Measurements from ENCODE around the gene CD52. TPM values are rescaled to one million over a fixed set of nuclear protein-coding genes. Genes with fewer than 3 reads are reported as not detected.

The CD52 gene
- total and polyA plus RNA-seq, 4 donors: 6.8 to 600 (median 320) TPM

DNA sequence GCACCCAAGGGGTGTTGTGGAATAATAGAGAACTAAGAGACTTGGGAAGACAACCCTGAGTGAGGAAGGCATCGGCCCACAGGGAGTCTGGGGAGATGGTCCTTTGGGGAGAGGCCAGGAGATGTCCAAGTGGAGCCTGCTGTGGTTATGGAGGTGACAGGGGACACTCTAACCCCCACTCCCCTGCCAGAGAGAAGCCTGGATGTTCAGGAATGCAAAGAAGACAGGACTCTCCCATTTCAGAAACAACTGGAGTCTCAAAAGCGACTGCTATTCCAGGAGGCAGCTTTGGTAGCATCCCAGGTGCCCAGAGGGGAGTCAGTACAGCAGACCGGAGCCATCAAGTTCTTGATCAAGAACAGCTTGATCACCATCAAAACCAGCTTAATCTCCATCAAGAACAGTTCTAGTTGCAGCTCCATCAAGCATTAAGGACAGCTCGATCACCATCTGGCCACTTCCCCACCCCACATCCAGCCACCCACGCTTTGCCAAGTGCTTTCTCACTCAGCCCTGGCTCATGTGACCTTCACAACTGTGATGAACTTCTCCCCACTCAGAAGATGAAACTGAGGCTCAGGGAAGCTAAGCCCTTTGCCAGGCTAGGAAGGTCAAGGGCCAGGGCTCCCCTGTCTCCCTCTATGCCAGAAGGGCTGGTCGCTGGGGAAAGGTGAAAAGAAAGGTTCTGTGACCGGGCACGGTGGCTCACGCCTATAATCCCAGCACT lies 743 bp downstream of the CD52 start:
- WGBS, 2 donors: 48 to 69% methylated on average over 9 of the region's 9 CpGs
- Histone ChIP-seq H3K9ac (ENCODE audit: insufficient read depth in 1 of 2, low read length in 2 of 2) (no peak overlapping the region), H3K4me3 (no peak overlapping the region), H3K36me3 (ENCODE audit: control insufficient read depth in 4 of 4, insufficient read depth in 4 of 4, low read length in 4 of 4) (no peaks in the 10 kb centered on the region), H3K27me3 (ENCODE audit: control insufficient read depth in 3 of 3, insufficient read depth in 3 of 3, low read length in 2 of 3) (peaks cover 0 to 2% (median 0%) of the 10 kb centered on the region in 3 donors), H3K27ac (ENCODE audit: low read depth in 1 of 2, low read length in 1 of 2) (peak overlapping the region in 1 of 2 donors; percentile 46), H3K9me3 (ENCODE audit: control insufficient read depth in 4 of 4, insufficient read depth in 3 of 4, low read length in 3 of 4) (no peaks in the 10 kb centered on the region), H3K4me1 (ENCODE audit: control insufficient read depth in 5 of 5, insufficient read depth in 5 of 5, low read length in 5 of 5) (peaks cover 0 to 5% (median 0%) of the 10 kb centered on the region in 5 donors)
- ATAC-seq (ENCODE audit: insufficient read depth, low FRiP score): no peak
- TF ChIP-seq, protein P1, sequence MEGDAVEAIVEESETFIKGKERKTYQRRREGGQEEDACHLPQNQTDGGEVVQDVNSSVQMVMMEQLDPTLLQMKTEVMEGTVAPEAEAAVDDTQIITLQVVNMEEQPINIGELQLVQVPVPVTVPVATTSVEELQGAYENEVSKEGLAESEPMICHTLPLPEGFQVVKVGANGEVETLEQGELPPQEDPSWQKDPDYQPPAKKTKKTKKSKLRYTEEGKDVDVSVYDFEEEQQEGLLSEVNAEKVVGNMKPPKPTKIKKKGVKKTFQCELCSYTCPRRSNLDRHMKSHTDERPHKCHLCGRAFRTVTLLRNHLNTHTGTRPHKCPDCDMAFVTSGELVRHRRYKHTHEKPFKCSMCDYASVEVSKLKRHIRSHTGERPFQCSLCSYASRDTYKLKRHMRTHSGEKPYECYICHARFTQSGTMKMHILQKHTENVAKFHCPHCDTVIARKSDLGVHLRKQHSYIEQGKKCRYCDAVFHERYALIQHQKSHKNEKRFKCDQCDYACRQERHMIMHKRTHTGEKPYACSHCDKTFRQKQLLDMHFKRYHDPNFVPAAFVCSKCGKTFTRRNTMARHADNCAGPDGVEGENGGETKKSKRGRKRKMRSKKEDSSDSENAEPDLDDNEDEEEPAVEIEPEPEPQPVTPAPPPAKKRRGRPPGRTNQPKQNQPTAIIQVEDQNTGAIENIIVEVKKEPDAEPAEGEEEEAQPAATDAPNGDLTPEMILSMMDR (IDR thresholded peaks at IDR 0.05; ENCODE audit: control extremely low read depth, extremely low read depth): no peak
- DNase-seq: no peak

- no peak overlapping the region for H3K9ac ChIP-seq (ENCODE audit: insufficient read depth in 1 of 2, low read length in 2 of 2)
- TF ChIP-seq, protein P1 (IDR thresholded peaks at IDR 0.05; ENCODE audit: control extremely low read depth, extremely low read depth): no peak
- H3K36me3 ChIP-seq (ENCODE audit: control insufficient read depth in 4 of 4, insufficient read depth in 4 of 4, low read length in 4 of 4): no peaks in the 10 kb centered on the region
- no peak for DNase-seq
- ATAC-seq (ENCODE audit: insufficient read depth, low FRiP score): no peak
- 75 to 100% methylated on average over 1 to 2 of the region's 2 CpGs for WGBS, 2 donors
- H3K27me3 ChIP-seq (ENCODE audit: control insufficient read depth in 3 of 3, insufficient read depth in 3 of 3, low read length in 2 of 3): no peaks in the 10 kb centered on the region
- H3K4me1 ChIP-seq (ENCODE audit: control insufficient read depth in 5 of 5, insufficient read depth in 5 of 5, low read length in 5 of 5): peaks cover 0 to 5% (median 0%) of the 10 kb centered on the region in 5 donors
- no peak overlapping the region for H3K4me3 ChIP-seq
- no peaks in the 10 kb centered on the region for H3K9me3 ChIP-seq (ENCODE audit: control insufficient read depth in 4 of 4, insufficient read depth in 3 of 4, low read length in 3 of 4)
- no peak overlapping the region for H3K27ac ChIP-seq (ENCODE audit: low read depth in 1 of 2, low read length in 1 of 2)
These were observed 3.1 kb downstream of the CD52 start for GRCh38 chr1:26320896-26321295.

DNA sequence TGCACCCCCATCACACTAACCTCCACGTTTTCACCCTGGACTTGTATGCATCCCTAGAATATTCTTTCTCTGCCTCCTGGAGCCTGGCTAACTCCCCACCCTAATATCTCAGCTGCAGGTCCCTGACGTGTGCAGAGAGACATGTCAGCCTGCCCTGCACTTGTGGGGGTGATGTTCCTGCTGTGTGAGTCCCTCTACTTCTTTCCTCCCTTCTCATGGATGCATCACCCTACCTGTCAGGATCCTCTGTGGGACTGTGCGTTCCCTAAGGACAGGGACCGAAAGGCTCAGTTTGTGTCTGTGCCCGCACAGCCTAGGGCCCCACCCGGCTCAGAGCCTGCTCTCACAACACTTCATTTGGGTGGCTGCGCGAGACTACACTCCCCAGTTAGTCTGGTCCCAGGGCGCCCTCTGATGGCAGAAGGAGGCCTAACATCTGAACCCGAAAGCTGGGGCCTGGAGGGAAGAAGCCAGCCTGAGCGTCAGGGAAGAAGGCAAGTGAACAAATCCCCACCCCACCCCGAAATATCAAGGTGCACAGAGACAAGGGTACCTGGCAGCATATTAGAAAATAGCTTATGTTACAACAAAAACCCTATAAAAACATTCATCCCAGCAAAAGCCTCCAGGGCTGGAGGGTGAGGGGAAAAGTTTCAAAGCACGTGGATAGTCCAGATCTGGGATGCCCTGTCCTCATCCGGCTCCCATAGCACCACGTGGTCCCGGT lies 3.7 kb downstream of the CD52 start:
- H3K9ac ChIP-seq (ENCODE audit: insufficient read depth in 1 of 2, low read length in 2 of 2): peak overlapping the region in 1 of 2 donors; percentile 40
- H3K36me3 ChIP-seq (ENCODE audit: control insufficient read depth in 4 of 4, insufficient read depth in 4 of 4, low read length in 4 of 4): no peaks in the 10 kb centered on the region
- no peaks in the 10 kb centered on the region for H3K9me3 ChIP-seq (ENCODE audit: control insufficient read depth in 4 of 4, insufficient read depth in 3 of 4, low read length in 3 of 4)
- WGBS, 2 donors: 13 to 17% methylated on average over 16 of the region's 16 CpGs
- no peaks in the 10 kb centered on the region for H3K27me3 ChIP-seq (ENCODE audit: control insufficient read depth in 3 of 3, insufficient read depth in 3 of 3, low read length in 2 of 3)
- H3K4me1 ChIP-seq (ENCODE audit: control insufficient read depth in 5 of 5, insufficient read depth in 5 of 5, low read length in 5 of 5): peaks cover 0 to 5% (median 0%) of the 10 kb centered on the region in 5 donors
- H3K27ac ChIP-seq (ENCODE audit: low read depth in 1 of 2, low read length in 1 of 2): peak overlapping the region in 1 of 2 donors; percentile 6
- ATAC-seq (ENCODE audit: insufficient read depth, low FRiP score) (peak; percentile 85), DNase-seq (peak; percentile 88)
- TF ChIP-seq, protein P1 (IDR thresholded peaks at IDR 0.05; ENCODE audit: control extremely low read depth, extremely low read depth): peak; percentile 92
- H3K4me3 ChIP-seq: no peak overlapping the region
